WI38 (cell line): ENCODE measurements around the gene MCTP2.

Experiments used
- H3K4me3 ChIP-seq: 2 replicates; pipeline ENCODE4 v1.5.1; 2011; ENCODE audit warnings: low read depth, mild to moderate bottlenecking, control low read depth, low read length
- TF ChIP-seq, protein P1 (sequence below): IDR thresholded peaks from 2 replicates; pipeline ENCODE4 v1.5.1; 2012; ENCODE audit warnings: low read depth, mild to moderate bottlenecking, control low read depth, low read length

The MCTP2 gene

DNA sequence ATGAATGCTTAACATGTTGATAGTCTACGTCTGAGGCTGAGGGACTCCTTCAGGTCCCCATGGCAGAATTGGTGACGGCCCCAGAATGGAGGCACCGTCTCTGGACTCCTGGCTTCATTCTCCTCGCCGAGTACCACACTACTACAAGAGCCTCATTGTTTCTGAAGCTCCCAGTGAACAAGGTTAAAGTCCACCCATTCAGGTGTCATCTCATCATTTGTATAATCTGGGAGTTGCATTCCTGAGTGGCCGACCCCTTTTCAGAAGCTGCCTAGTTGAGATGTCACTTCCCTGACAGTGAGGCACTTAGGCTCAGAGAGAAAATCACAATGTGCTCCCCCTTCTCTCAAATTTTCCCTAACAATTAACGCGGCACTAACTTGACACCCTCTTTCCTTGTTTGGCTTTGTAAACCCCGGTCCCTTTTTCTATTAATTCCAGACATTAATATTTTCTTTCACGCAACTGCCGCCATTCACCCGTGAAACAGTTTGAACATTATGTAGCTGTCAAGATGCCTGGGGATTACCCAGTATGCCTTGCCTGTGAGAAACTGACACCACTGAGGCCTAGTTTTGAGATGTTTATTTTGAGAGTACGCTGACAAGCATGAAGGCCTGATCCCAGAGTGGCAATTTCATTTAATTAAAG is 105.6 kb downstream of the MCTP2 start:
- H3K4me3 ChIP-seq, result no peak overlapping the region
- TF ChIP-seq, protein P1, sequence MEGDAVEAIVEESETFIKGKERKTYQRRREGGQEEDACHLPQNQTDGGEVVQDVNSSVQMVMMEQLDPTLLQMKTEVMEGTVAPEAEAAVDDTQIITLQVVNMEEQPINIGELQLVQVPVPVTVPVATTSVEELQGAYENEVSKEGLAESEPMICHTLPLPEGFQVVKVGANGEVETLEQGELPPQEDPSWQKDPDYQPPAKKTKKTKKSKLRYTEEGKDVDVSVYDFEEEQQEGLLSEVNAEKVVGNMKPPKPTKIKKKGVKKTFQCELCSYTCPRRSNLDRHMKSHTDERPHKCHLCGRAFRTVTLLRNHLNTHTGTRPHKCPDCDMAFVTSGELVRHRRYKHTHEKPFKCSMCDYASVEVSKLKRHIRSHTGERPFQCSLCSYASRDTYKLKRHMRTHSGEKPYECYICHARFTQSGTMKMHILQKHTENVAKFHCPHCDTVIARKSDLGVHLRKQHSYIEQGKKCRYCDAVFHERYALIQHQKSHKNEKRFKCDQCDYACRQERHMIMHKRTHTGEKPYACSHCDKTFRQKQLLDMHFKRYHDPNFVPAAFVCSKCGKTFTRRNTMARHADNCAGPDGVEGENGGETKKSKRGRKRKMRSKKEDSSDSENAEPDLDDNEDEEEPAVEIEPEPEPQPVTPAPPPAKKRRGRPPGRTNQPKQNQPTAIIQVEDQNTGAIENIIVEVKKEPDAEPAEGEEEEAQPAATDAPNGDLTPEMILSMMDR, result no peak

DNA sequence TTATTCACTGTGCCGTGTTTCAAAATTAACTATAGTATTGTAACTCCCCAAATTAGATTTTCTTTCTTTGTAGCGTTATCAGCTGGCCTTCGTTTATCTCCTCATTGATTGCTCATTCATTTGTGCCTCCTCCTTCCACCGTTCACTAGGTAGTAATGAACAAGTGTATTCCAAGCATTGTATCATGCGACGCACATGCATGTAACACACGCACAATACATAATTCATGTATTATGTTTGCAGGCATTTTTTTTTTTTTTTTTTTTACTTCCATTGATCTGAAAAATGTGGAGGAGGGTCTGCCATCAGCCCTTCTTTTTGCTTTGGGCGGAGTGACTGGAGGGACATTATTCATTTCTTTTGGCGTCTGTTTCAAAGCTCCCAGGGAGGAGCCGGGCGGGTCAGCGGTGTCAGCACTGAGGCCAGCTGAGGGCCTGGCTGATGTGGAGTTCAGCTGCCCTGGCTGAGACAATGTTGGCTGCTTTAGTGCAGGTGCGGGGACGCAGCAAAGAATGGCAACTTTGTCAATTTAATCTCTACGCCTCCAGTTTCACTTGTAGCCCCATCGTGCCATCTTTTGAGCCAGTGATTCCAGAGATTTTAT is 107.0 kb downstream of the MCTP2 start:
- TF ChIP-seq, protein P1, result no peak
- no peak overlapping the region for H3K4me3 ChIP-seq

DNA sequence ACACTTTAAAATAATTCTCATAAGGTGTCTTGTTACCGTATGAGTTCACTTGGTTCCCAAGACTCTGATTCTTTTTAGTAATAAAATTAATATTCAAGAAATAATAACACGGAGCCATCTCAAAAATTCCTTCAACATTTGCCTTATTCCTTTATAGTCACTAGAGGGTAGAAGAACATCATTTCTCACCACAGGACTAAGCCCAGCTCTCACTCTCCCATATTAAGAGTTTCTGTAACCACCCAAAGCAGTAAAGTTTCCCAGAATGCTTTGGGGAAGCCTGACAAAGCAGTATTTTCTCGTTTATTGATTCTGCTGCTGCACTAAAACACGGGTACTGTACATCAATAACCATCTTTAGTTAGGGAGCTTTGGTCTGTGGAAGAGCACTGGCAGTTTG is 114.9 kb downstream of the MCTP2 start:
- H3K4me3 ChIP-seq, result no peak overlapping the region
- TF ChIP-seq, protein P1, result no peak

DNA sequence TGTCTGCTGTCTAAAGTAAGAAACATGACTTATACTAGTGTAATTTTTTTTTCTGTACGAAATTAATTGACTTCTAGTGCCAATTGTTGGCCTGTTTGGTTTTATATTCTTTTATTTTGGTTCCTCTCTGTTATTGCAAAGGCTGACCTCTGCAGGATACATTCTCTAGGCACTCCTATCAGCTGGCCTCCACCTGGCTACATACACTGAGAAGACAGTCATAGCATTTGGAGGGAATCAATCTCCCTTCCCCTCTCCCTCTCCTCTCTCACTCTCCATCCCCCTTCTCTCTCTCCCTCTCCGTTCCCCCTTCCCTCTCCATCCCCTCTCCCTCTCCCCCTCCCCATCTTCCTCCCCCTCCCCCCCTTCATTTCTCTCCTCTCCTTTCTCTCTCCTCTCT is 116.7 kb downstream of the MCTP2 start:
- H3K4me3 ChIP-seq, result no peak overlapping the region
- TF ChIP-seq, protein P1, result no peak

DNA sequence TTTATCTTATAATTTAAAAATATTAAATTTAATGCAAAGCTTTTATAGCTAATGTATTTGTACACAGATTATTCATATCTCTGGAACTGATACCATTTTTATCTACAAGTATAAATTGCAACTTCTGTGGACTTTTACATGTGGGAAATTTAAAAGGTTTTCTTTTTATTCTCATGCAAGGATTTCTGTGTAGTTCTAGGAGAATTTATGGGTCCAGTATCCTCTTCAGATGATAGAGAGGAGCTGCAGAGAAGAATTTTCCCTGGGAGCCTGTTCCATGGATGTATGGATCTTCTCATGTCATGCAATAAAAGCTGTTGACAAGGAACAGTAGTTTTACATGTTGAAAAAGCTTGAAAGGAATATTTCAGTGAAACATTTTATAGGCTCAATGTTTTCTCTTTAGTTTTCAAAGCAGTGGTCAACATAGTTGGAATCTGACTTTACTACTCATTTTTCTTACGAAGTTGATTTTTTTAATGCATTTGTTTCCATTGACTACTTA is 119.7 kb downstream of the MCTP2 start:
- H3K4me3 ChIP-seq, result no peak overlapping the region
- TF ChIP-seq, protein P1, result no peak

DNA sequence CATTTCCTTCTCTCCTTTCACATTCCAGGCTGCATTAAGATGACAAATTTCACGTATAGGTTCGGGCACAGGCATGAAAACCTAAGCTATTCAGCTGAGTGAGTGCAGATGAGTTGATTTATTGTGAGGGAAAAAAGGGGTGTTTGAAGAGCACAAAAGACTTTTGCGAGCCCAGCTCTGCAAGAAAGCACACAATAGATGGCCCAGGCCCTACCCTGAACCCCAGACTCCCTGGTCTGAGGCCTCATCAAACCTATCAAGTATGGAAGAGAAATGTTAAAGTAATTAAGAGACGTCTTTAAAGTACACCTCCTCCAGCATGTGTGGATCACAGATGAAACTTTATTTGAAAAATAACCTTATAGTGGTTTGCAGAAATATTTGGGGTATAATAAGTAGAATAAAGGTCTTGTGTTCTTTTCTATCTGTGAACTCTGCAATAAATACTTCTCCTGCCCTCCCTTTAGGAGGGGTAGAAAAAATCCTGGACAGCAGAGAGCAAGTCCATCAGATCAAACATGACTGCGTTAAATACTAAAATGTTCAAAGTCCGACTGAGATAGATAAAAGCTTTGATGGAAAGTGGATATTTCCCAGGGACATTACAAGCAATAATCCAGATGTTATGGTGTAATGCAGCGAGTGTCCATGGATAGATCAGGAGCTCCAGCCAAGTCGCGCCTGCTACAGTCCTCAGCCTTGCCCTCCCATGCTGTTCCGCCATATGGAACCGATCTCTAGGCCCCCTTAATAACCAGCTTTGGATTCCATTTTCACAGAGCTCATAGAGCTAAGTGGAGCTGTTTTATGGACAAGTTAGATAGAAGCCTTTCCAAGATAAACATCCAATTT is 121.5 kb downstream of the MCTP2 start:
- TF ChIP-seq, protein P1, result no peak

DNA sequence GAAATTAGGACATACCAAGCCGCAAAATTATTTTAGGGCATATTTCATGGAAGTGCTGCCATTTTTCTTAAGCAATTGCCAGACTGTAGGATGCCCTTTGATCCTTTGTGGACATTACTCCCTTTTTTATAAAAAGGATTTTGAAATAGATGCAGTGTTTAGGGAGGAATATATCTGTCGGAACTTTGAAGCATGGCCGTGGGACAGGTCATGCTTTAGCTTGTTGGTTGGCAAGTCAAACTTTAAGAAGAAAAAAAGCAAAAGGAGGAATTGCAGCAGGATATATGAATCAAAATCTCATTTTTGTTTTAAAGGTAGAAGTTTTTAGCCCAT is 122.1 kb downstream of the MCTP2 start:
- TF ChIP-seq, protein P1, result no peak
- no peak overlapping the region for H3K4me3 ChIP-seq

More for the DNA sequence above, 121.5 kb downstream of the MCTP2 start:
- H3K4me3 ChIP-seq, result no peak overlapping the region
